IMR-90 (cell line): ENCODE results near the gene SMPDL3A. TPM values are rescaled to one million over a fixed set of nuclear protein-coding genes. Genes with fewer than 3 reads are reported as not detected.
A peak's percentile ranks its signal among the peaks of the same experiment; 100 is the strongest.

Experiments
- ATAC-seq: fragments of 200-7000 bp; cut with Tn5 transposase; 2 replicates; pipeline ENCODE4 v1.9.1; 2020; ENCODE audit warnings: low read depth, mild to moderate bottlenecking, moderate library complexity
- BruUV-seq: library from RNA; stranded (reverse); fragments of 400-500 nt; replicated peaks from 2 replicates; lab custom pipeline; 2021; lab: Mats Ljungman, UMichigan
- CTCF ChIA-PET: fragments of 300-600 bp; formaldehyde crosslinking; extraction: SDS; loops from one replicate; lab custom pipeline; 2021; ENCODE audit warnings: antibody characterized with exemption; lab: Yijun Ruan, JAX
- POLR2A ChIA-PET: fragments of 300-600 bp; sonication (Branson Sonifier 250); formaldehyde crosslinking; loops from one replicate; lab custom pipeline; 2022; ENCODE audit warnings: antibody characterized with exemption; ENCODE audit not compliant: unreplicated experiment; lab: Charles Lee
- DNase-seq: peaks from one replicate; pipeline ENCODE4 v3.0.0; 2013
- H2AFZ ChIP-seq: replicated peaks from 2 replicates; pipeline ENCODE3; 2013; ENCODE audit warnings: low read length, mild to moderate bottlenecking; ENCODE audit not compliant: poor library complexity
- H2AK5ac ChIP-seq: 2 replicates; pipeline ENCODE4 v1.6.1; 2013; ENCODE audit warnings: low read depth, low read length, inconsistent platforms
- H2AK9ac ChIP-seq: replicated peaks from 2 replicates; pipeline ENCODE3; 2013; ENCODE audit warnings: mild to moderate bottlenecking, low read depth, low read length, moderate library complexity; ENCODE audit not compliant: poor library complexity
- H2BK120ac ChIP-seq: 2 replicates; pipeline ENCODE4 v1.6.1; 2013; ENCODE audit warnings: low read depth, low read length, inconsistent platforms
- H2BK15ac ChIP-seq: 3 replicates; pipeline ENCODE4 v1.6.1; 2013; ENCODE audit warnings: low read depth, low read length, inconsistent platforms
- H2BK20ac ChIP-seq: 2 replicates; pipeline ENCODE4 v1.6.1; 2013; ENCODE audit warnings: low read depth, mild to moderate bottlenecking, inconsistent platforms, low read length, moderate library complexity
- H2BK5ac ChIP-seq: 2 replicates; pipeline ENCODE4 v1.6.1; 2013; ENCODE audit warnings: mild to moderate bottlenecking, low read depth, low read length, inconsistent platforms; ENCODE audit not compliant: poor library complexity, severe bottlenecking
- H3K14ac ChIP-seq: replicated peaks from 2 replicates; pipeline ENCODE4 v1.6.1; 2013; ENCODE audit warnings: low read depth, low read length, inconsistent platforms
- H3K18ac ChIP-seq: 2 replicates; pipeline ENCODE4 v1.6.1; 2013; ENCODE audit warnings: low read depth, low read length, control low read depth
- H3K23ac ChIP-seq: 2 replicates; pipeline ENCODE4 v1.6.1; 2013; ENCODE audit warnings: low read depth, low read length, inconsistent platforms
- H3K27ac ChIP-seq: 2 replicates; pipeline ENCODE4 v1.5.1; 2013; ENCODE audit warnings: mild to moderate bottlenecking, control low read depth, low read length; ENCODE audit not compliant: insufficient read depth
- H3K27me3 ChIP-seq: 2 replicates; pipeline ENCODE4 v1.6.1; 2013; ENCODE audit warnings: low read length; ENCODE audit not compliant: control insufficient read depth, insufficient read depth
- H3K36me3 ChIP-seq: 2 replicates; pipeline ENCODE4 v1.6.1; 2013; ENCODE audit warnings: low read length, mixed read lengths; ENCODE audit not compliant: control insufficient read depth, insufficient read depth
- H3K4ac ChIP-seq: 2 replicates; pipeline ENCODE4 v1.6.1; 2013; ENCODE audit warnings: low read depth, low read length, inconsistent platforms
- H3K4me1 ChIP-seq: 2 replicates; pipeline ENCODE4 v1.6.1; 2013; ENCODE audit warnings: low read length, mixed read lengths; ENCODE audit not compliant: control insufficient read depth, insufficient read depth
- H3K4me2 ChIP-seq: 2 replicates; pipeline ENCODE4 v1.6.1; 2013; ENCODE audit warnings: low read depth, mild to moderate bottlenecking, control low read depth, low read length, moderate library complexity
- H3K4me3 ChIP-seq: 2 replicates; pipeline ENCODE4 v1.5.1; 2013; ENCODE audit warnings: low read depth, mild to moderate bottlenecking, control low read depth, low read length, moderate library complexity; ENCODE audit not compliant: insufficient read depth
- H3K56ac ChIP-seq: 2 replicates; pipeline ENCODE4 v1.6.1; 2013; ENCODE audit warnings: low read length, inconsistent platforms; ENCODE audit not compliant: insufficient read depth; ENCODE audit errors: extremely low read depth
- H3K79me1 ChIP-seq, 2 experiments: 2 replicates each; pipeline ENCODE4 v1.6.1; 2013; ENCODE audit warnings: low read length in 2 of 2, inconsistent platforms in 1 of 2, low read depth in 1 of 2
- H3K9ac ChIP-seq: 2 replicates; pipeline ENCODE4 v1.6.1; 2013; ENCODE audit warnings: low read depth, low read length, control low read depth
- H3K9me1 ChIP-seq: 2 replicates; pipeline ENCODE4 v1.6.1; 2013; ENCODE audit warnings: low read length, inconsistent platforms; ENCODE audit not compliant: insufficient read depth
- H3K9me3 ChIP-seq: 2 replicates; pipeline ENCODE4 v1.6.1; 2013; ENCODE audit warnings: low read length; ENCODE audit not compliant: control insufficient read depth, insufficient read depth
- H4K20me1 ChIP-seq: 2 replicates; pipeline ENCODE4 v1.6.1; 2013; ENCODE audit warnings: low read length, inconsistent platforms; ENCODE audit not compliant: insufficient read depth
- H4K5ac ChIP-seq: 2 replicates; pipeline ENCODE4 v1.6.1; 2013; ENCODE audit warnings: mild to moderate bottlenecking, low read depth, low read length, control low read depth
- H4K8ac ChIP-seq, 2 experiments: 2 replicates each; pipeline ENCODE4 v1.6.1; 2013; ENCODE audit warnings: low read depth in 2 of 2, low read length in 2 of 2, control low read depth in 1 of 2, inconsistent platforms in 1 of 2
- H4K91ac ChIP-seq: 2 replicates; pipeline ENCODE4 v1.6.1; 2013; ENCODE audit warnings: low read depth, low read length, inconsistent platforms; ENCODE audit not compliant: insufficient read depth
- CEBPB ChIP-seq: IDR thresholded peaks from 2 replicates; pipeline ENCODE4 v1.6.1; 2012; ENCODE audit warnings: low read depth, low read length, improper control_type of control experiment
- MAFK ChIP-seq: IDR thresholded peaks from 2 replicates; pipeline ENCODE4 v1.6.1; 2012; ENCODE audit warnings: low read depth, low read length, improper control_type of control experiment
- SMC3 ChIP-seq: fragments of 150-350 bp; IDR thresholded peaks from 2 replicates; pipeline ENCODE4 v1.6.1; 2016; ENCODE audit warnings: low read depth, mild to moderate bottlenecking, antibody characterized with exemption, low read length, moderate library complexity
- WGBS, 2 experiments: methylation state at CpG; one replicate each; pipeline versions ENCODE4 v1.1.5 to v1.1.7; 2013; ENCODE audit warnings: missing lambda C conversion rate in 2 of 2; ENCODE audit not compliant: insufficient read length in 1 of 2; ENCODE audit errors: extremely low coverage in 2 of 2; 5-methylcytosine and 5-hydroxymethylcytosine counted together
- dilution Hi-C: fragments of 300-500 bp; cut with HindIII; formaldehyde crosslinking; loops from one replicate; pipeline ENCODE4 v1.14.3; 2018; ENCODE audit warnings: low sequenced_read_pairs; ENCODE audit not compliant: unreplicated experiment
- in situ Hi-C: fragments of 300-500 bp; cut with MboI; formaldehyde crosslinking; loops from 3 replicates; pipeline ENCODE4 v1.14.3; 2019; ENCODE audit warnings: low sequenced_read_pairs, inconsistent platforms, mixed read lengths
- intact Hi-C: fragments of 100-400 bp; cut with micrococcal nuclease; formaldehyde crosslinking; loops from 2 replicates; pipeline ENCODE4 v1.10.0; 2022
- polyA plus RNA-seq, 3 experiments: library from polyadenylated mRNA; depleted of rRNA; stranded (reverse); fragments of >200 nt; gene quantifications; 2 replicates each; pipeline ENCODE4 v1.2.3, GENCODE V29; 2012; ENCODE audit warnings: low replicate concordance in 1 of 3
- total RNA-seq: library from RNA; depleted of rRNA; stranded (reverse); fragments of >200 nt; gene quantifications from 2 replicates; pipeline ENCODE4 v1.2.3, GENCODE V29; 2012

Gene SMPDL3A
- total and polyA plus RNA-seq, 2 of the 4 experiments (the other 2 are of a cell fraction) = 9.9 to 14.2 TPM

GRCh38 chr6:122806291-122806690, 17.2 kb downstream of the SMPDL3A start:
- peak; percentile 48 for ATAC-seq
- peak; percentile 61 for DNase-seq
- Histone ChIP-seq H2AK5ac (no peak overlapping the region), H3K18ac (peak overlapping the region; percentile 67), H2AFZ (no peak overlapping the region), H3K36me3 (peaks cover 43% of the 10 kb centered on the region), H4K20me1 (no peaks in the 10 kb centered on the region), H3K79me1 (no peaks in the 10 kb centered on the region), H2AK9ac (no peak overlapping the region), H3K4me1 (peaks cover 21% of the 10 kb centered on the region; the same call in 1 of the 2 replicates), H2BK120ac (peak overlapping the region; percentile 54; the same call in 1 of the 2 replicates), H4K5ac (peak overlapping the region; percentile 35; the same call in 1 of the 2 replicates), H2BK5ac (peak overlapping the region; percentile 90), H4K91ac (no peak overlapping the region), H3K23ac (no peak overlapping the region), H3K4me3 (no peak overlapping the region), H3K9me1 (no peaks in the 10 kb centered on the region), H4K8ac (no peak overlapping the region; a peak in 1 of 4 replicates), H3K4me2 (no peak overlapping the region; the same call in 1 of the 2 replicates), H3K4ac (peak overlapping the region; percentile 32; the same call in 1 of the 2 replicates), H2BK20ac (no peak overlapping the region), H3K9ac (no peak overlapping the region), H3K27ac (peak overlapping the region; percentile 99; the same call in 1 of the 2 replicates), H2BK15ac (no peak overlapping the region), H3K27me3 (no peaks in the 10 kb centered on the region), H3K14ac (no peak overlapping the region), H3K56ac (no peak overlapping the region), H3K9me3 (no peaks in the 10 kb centered on the region)
- intact Hi-C loops (no loop called here), in situ Hi-C loops (no loop called here), dilution Hi-C loops (no loop called here)
- WGBS, 2 experiments = no CpG with 5 or more reads among the region's 2 CpGs
- ChIA-PET CTCF (no interaction called here), POLR2A (no interaction called here)
- TF ChIP-seq SMC3 (no peak), MAFK (peak; percentile 33; the same call in 1 of the 2 replicates), CEBPB (peak; percentile 41; the same call in 1 of the 2 replicates)
- BruUV-seq = no TSS peak
